Breast epithelium (tissue), 4 donors: ENCODE data around the gene PARD3B. TPM values are rescaled to one million over a fixed set of nuclear protein-coding genes. Genes with fewer than 3 reads are reported as not detected.

ENCODE experiments used
- DNase-seq, 2 donors: peaks; one replicate each; pipeline ENCODE4 v3.0.0-alpha.2; 2019; ENCODE audit warnings: low spot score in 2 of 2
- H3K27ac ChIP-seq, 2 donors: fragments of 200-600 bp; sonication (generic) in 1 of 2; one replicate each; pipeline ENCODE4 v1.5.1; 2016 to 2019; ENCODE audit warnings: mild to moderate bottlenecking in 1 of 2
- H3K27me3 ChIP-seq, 2 donors: fragments of 200-600 bp; sonication (generic) in 1 of 2; one replicate each; pipeline versions ENCODE4 v1.5.1 to v1.6.0; 2017 to 2019; ENCODE audit warnings: control low read depth in 1 of 2, mild to moderate bottlenecking in 1 of 2
- H3K36me3 ChIP-seq: fragments of 200-600 bp; one replicate; pipeline ENCODE4 v1.5.1; 2019
- H3K4me1 ChIP-seq, 2 donors: fragments of 200-600 bp; sonication (generic); one replicate each; pipeline ENCODE4 v1.5.1; 2016 to 2019; ENCODE audit warnings: control low read depth in 1 of 2
- H3K4me3 ChIP-seq, 3 donors: fragments of 200-600 bp; sonication (generic); 1 replicate in 2 of 3; 2 replicates in 1 of 3; pipeline ENCODE4 v1.5.1; 2016 to 2019; ENCODE audit warnings: mild to moderate bottlenecking in 3 of 3, moderate library complexity in 2 of 3
- H3K9me3 ChIP-seq, 2 donors: fragments of 200-600 bp; sonication (generic) in 1 of 2; one replicate each; pipeline ENCODE4 v1.5.1; 2016 to 2019; ENCODE audit warnings: control low read depth in 1 of 2
- CTCF ChIP-seq, 3 donors: fragments of 450-650 bp; IDR thresholded peaks; one replicate each; pipeline ENCODE4 v1.5.1; 2016 to 2017; ENCODE audit warnings: antibody characterized with exemption in 3 of 3, mild to moderate bottlenecking in 3 of 3, moderate library complexity in 3 of 3
- POLR2A ChIP-seq: fragments of 450-650 bp; IDR thresholded peaks from one replicate; pipeline ENCODE4 v1.6.1; 2016; ENCODE audit warnings: antibody characterized with exemption, mild to moderate bottlenecking, moderate library complexity
- POLR2AphosphoS5 ChIP-seq, 3 donors: sonication (generic); formaldehyde crosslinking; IDR thresholded peaks; one replicate each; pipeline ENCODE4 v1.6.1; 2017; ENCODE audit warnings: antibody characterized with exemption in 3 of 3
- intact Hi-C: fragments of 100-400 bp; cut with DNase I; formaldehyde crosslinking; loops from one replicate; pipeline ENCODE4 v1.15.1; 2023; ENCODE audit warnings: low total_unique reads
- total RNA-seq, 3 donors: library from RNA; depleted of rRNA; stranded (reverse); fragments of >200 nt; gene quantifications; one replicate each; pipeline ENCODE4 v1.1.0, GENCODE V29; 2016

Gene PARD3B
- total RNA-seq, 3 donors from 2014 or later: 24.6 to 66.2 (median 25.9) TPM

GRCh38 chr2:205367331-205367935 is 822.2 kb downstream of the PARD3B start:
- Histone ChIP-seq H3K4me3 (no peak overlapping the region), H3K4me1 (no peaks in the 10 kb centered on the region), H3K36me3 (no peaks in the 10 kb centered on the region), H3K27ac (no peak overlapping the region), H3K9me3 (no peaks in the 10 kb centered on the region), H3K27me3 (no peaks in the 10 kb centered on the region)
- no peak for TF ChIP-seq POLR2AphosphoS5 (IDR thresholded peaks at IDR 0.05)
- TF ChIP-seq POLR2A: no peak
- no peak for TF ChIP-seq CTCF (IDR thresholded peaks at IDR 0.05)
- intact Hi-C loops: no loop called here
- DNase-seq: no peak

- TF ChIP-seq POLR2A (no peak), POLR2AphosphoS5 (IDR thresholded peaks at IDR 0.05) (no peak), CTCF (IDR thresholded peaks at IDR 0.05) (no peak)
- Histone ChIP-seq H3K36me3 (no peaks in the 10 kb centered on the region), H3K4me3 (no peak overlapping the region), H3K4me1 (no peaks in the 10 kb centered on the region), H3K27me3 (no peaks in the 10 kb centered on the region), H3K27ac (no peak overlapping the region), H3K9me3 (no peaks in the 10 kb centered on the region)
- no peak for DNase-seq
- intact Hi-C loops: no loop called here
These were observed 824.5 kb downstream of the PARD3B start for GRCh38 chr2:205369813-205370212.

GRCh38 chr2:205370726-205371125 is 825.5 kb downstream of the PARD3B start:
- Histone ChIP-seq H3K9me3 (no peaks in the 10 kb centered on the region), H3K27me3 (no peaks in the 10 kb centered on the region), H3K4me3 (no peak overlapping the region), H3K4me1 (no peaks in the 10 kb centered on the region), H3K27ac (no peak overlapping the region), H3K36me3 (no peaks in the 10 kb centered on the region)
- TF ChIP-seq POLR2AphosphoS5 (IDR thresholded peaks at IDR 0.05) (no peak), POLR2A (no peak), CTCF (IDR thresholded peaks at IDR 0.05) (no peak)
- intact Hi-C loops: no loop called here
- DNase-seq: no peak

GRCh38 chr2:205372141-205372540 is 826.9 kb downstream of the PARD3B start:
- Histone ChIP-seq H3K36me3 (no peaks in the 10 kb centered on the region), H3K27ac (no peak overlapping the region), H3K4me1 (no peaks in the 10 kb centered on the region), H3K27me3 (no peaks in the 10 kb centered on the region), H3K4me3 (no peak overlapping the region), H3K9me3 (no peaks in the 10 kb centered on the region)
- DNase-seq: no peak
- TF ChIP-seq POLR2AphosphoS5 (IDR thresholded peaks at IDR 0.05): no peak
- TF ChIP-seq POLR2A: no peak
- no peak for TF ChIP-seq CTCF (IDR thresholded peaks at IDR 0.05)
- intact Hi-C loops: no loop called here

GRCh38 chr2:205375461-205376448 is 830.5 kb downstream of the PARD3B start:
- Histone ChIP-seq H3K36me3 (no peaks in the 10 kb centered on the region), H3K27me3 (no peaks in the 10 kb centered on the region), H3K27ac (peak overlapping the region; percentile 20 to 73), H3K9me3 (no peaks in the 10 kb centered on the region), H3K4me1 (no peaks in the 10 kb centered on the region), H3K4me3 (no peak overlapping the region)
- DNase-seq: no peak
- TF ChIP-seq POLR2A (no peak), CTCF (IDR thresholded peaks at IDR 0.05) (no peak), POLR2AphosphoS5 (IDR thresholded peaks at IDR 0.05) (no peak)
- intact Hi-C loops: no loop called here
